Fibroblast of lung (primary cell): ENCODE measurements around the gene TSGA10IP. TPM values are rescaled to one million over a fixed set of nuclear protein-coding genes. Genes with fewer than 3 reads are reported as not detected.

Experiments
- DNase-seq, 2 donors: peaks; one replicate each; pipeline versions ENCODE4 v3.0.0 to v3.0.0-alpha.2; 2010; ENCODE audit warnings: low read depth in 2 of 2
- H2AFZ ChIP-seq: 2 replicates; pipeline ENCODE4 v1.5.1; 2012; ENCODE audit warnings: low read length, control low read depth, inconsistent platforms
- H3K27ac ChIP-seq: 2 replicates; pipeline ENCODE4 v1.5.1; 2011; ENCODE audit warnings: low read length, control low read depth; ENCODE audit not compliant: insufficient read depth
- H3K27me3 ChIP-seq: 2 replicates; pipeline ENCODE4 v1.5.1; 2011; ENCODE audit warnings: mild to moderate bottlenecking, low read length; ENCODE audit not compliant: control insufficient read depth, insufficient read depth
- H3K36me3 ChIP-seq: 2 replicates; pipeline ENCODE4 v1.5.1; 2011; ENCODE audit warnings: low read length; ENCODE audit not compliant: control insufficient read depth, insufficient read depth
- H3K4me1 ChIP-seq: 2 replicates; pipeline ENCODE4 v1.5.1; 2011; ENCODE audit warnings: low read length; ENCODE audit not compliant: control insufficient read depth, insufficient read depth; ENCODE audit errors: extremely low read depth
- H3K4me2 ChIP-seq: 2 replicates; pipeline ENCODE4 v1.5.1; 2011; ENCODE audit warnings: low read length, control low read depth; ENCODE audit not compliant: insufficient read depth; ENCODE audit errors: extremely low read depth
- H3K4me3 ChIP-seq, 4 experiments: fragments of 200-600 bp in 1 of 4; sonication (generic) in 1 of 4; replicated peaks in 1 of 4; 2 replicates each; pipeline ENCODE4 v1.5.1; 2011 to 2016; ENCODE audit warnings: low read length in 4 of 4, low read depth in 3 of 4, mild to moderate bottlenecking in 3 of 4, control low read depth in 2 of 4, inconsistent platforms in 1 of 4, mixed read lengths in 1 of 4; ENCODE audit not compliant: insufficient read depth in 1 of 4; ENCODE audit errors: control extremely low read depth in 1 of 4
- H3K79me2 ChIP-seq: 2 replicates; pipeline ENCODE4 v1.5.1; 2012; ENCODE audit warnings: mild to moderate bottlenecking, low read length, inconsistent platforms; ENCODE audit not compliant: control insufficient read depth, insufficient read depth
- H3K9ac ChIP-seq: 2 replicates; pipeline ENCODE4 v1.5.1; 2011; ENCODE audit warnings: mild to moderate bottlenecking, low read length, control low read depth; ENCODE audit not compliant: insufficient read depth
- H3K9me3 ChIP-seq: 2 replicates; pipeline ENCODE4 v1.5.1; 2012; ENCODE audit warnings: low read depth, low read length; ENCODE audit not compliant: control insufficient read depth, insufficient read depth
- H4K20me1 ChIP-seq: 2 replicates; pipeline ENCODE4 v1.5.1; 2011; ENCODE audit warnings: low read length; ENCODE audit not compliant: control insufficient read depth, insufficient read depth; ENCODE audit errors: extremely low read depth
- EZH2 ChIP-seq: IDR thresholded peaks from 2 replicates; pipeline ENCODE4 v1.5.1; 2012; ENCODE audit warnings: low read length, control low read depth, mild to moderate bottlenecking; ENCODE audit errors: missing control alignments
- polyA plus RNA-seq, 2 donors: library from polyadenylated mRNA; depleted of rRNA in 1 of 2; stranded (reverse) in 1 of 2; unstranded in 1 of 2; fragments of >200 nt; gene quantifications; 2 replicates each; pipeline ENCODE4 v1.2.1, GENCODE V29; 2011 to 2012; ENCODE audit warnings: missing spikeins in 1 of 2
- total RNA-seq: library from RNA; depleted of rRNA; stranded (reverse); fragments of >200 nt; gene quantifications from 2 replicates; pipeline ENCODE4 v1.2.1, GENCODE V29; 2014
- TF ChIP-seq, protein P1 (sequence below), 2 donors: IDR thresholded peaks in 1 of 2; conservative IDR thresholded peaks in 1 of 2; 1 replicate in 1 of 2; 2 replicates in 1 of 2; pipeline ENCODE4 v1.5.1; 2011 to 2012; ENCODE audit warnings: low read length in 2 of 2, control low read depth in 1 of 2, inconsistent platforms in 1 of 2, low read depth in 1 of 2, mild to moderate bottlenecking in 1 of 2

The TSGA10IP gene
- total and polyA plus RNA-seq, 2 donors (not counting 1 experiment from before 2014, with no cell fraction given), result 0.17 TPM; not detected in 1

DNA sequence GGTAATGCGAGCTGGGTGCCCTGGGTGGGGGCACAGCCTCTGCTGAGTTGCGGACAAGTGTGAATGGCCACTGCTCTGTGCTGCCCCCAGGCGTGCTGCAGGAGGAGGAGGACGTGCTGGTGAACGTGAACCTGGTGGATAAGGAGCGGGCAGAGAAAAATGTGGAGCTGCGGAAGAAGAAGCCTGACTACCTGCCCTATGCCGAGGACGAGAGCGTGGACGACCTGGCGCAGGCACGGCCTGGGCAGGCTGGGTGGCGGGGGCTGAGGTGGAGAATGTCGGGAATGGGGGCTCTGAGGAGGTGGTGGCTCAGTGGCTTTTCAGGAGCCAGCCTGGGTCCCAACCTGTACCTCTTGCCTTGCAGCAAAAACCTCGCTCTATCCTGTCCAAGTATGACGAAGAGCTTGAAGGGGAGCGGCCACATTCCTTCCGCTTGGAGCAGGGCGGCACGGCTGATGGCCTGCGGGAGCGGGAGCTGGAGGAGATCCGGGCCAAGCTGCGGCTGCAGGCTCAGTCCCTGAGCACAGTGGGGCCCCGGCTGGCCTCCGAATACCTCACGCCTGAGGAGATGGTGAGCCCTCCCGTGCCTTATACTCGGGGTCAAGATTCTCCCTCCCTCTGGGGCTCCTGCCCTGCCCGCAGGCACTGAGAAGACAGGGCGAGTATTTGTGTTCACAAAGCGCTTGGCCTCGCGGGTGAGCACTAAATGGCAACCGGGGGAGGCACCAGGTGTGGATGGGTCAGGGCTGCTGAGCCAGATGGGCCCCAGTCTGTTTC is 20.9 kb downstream of the TSGA10IP start:
- TF ChIP-seq EZH2, result no peak
- TF ChIP-seq, protein P1, sequence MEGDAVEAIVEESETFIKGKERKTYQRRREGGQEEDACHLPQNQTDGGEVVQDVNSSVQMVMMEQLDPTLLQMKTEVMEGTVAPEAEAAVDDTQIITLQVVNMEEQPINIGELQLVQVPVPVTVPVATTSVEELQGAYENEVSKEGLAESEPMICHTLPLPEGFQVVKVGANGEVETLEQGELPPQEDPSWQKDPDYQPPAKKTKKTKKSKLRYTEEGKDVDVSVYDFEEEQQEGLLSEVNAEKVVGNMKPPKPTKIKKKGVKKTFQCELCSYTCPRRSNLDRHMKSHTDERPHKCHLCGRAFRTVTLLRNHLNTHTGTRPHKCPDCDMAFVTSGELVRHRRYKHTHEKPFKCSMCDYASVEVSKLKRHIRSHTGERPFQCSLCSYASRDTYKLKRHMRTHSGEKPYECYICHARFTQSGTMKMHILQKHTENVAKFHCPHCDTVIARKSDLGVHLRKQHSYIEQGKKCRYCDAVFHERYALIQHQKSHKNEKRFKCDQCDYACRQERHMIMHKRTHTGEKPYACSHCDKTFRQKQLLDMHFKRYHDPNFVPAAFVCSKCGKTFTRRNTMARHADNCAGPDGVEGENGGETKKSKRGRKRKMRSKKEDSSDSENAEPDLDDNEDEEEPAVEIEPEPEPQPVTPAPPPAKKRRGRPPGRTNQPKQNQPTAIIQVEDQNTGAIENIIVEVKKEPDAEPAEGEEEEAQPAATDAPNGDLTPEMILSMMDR (conservative IDR thresholded peaks at IDR 0.05 in 1 of 2, IDR thresholded peaks at IDR 0.05 in 1 of 2; ENCODE audit: low read depth in 1 of 2, low read length in 2 of 2), result no peak
- Histone ChIP-seq H2AFZ (no peak overlapping the region), H3K27ac (no peak overlapping the region), H3K4me3 (no peak overlapping the region), H3K36me3 (peaks cover 36% of the 10 kb centered on the region), H3K79me2 (peaks cover 36% of the 10 kb centered on the region), H3K9ac (no peak overlapping the region), H3K27me3 (no peaks in the 10 kb centered on the region), H3K4me1 (peaks cover 7% of the 10 kb centered on the region), H3K9me3 (no peaks in the 10 kb centered on the region), H4K20me1 (no peaks in the 10 kb centered on the region), H3K4me2 (no peak overlapping the region)
- DNase-seq, result no peak

DNA sequence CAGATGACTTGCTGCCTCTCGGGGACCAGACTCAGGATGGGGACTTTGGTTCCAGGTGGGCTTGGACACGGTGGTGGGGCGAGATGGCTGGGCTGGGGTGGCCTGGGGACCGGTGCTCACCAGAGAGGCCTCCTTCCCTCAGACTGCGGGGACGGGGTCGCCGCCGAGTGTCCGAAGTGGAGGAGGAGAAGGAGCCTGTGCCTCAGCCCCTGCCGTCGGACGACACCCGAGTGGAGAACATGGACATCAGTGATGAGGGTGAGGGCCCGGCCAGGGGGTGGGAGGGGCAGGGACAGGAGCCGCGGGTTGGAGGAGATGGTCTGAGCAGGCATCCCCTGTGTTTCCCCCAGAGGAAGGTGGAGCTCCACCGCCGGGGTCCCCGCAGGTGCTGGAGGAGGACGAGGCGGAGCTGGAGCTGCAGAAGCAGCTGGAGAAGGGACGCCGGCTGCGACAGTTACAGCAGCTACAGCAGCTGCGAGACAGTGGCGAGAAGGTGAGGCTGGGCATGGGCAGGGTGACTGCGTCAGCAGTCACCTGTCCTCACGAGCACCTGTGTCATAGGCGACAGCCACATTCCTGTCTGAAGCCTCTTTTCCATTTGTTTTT is 22.2 kb downstream of the TSGA10IP start:
- no peaks in the 10 kb centered on the region for H3K9me3 ChIP-seq
- no peaks in the 10 kb centered on the region for H4K20me1 ChIP-seq
- peaks cover 7% of the 10 kb centered on the region for H3K4me1 ChIP-seq
- DNase-seq, result no peak
- no peak overlapping the region for H3K4me2 ChIP-seq
- H3K27ac ChIP-seq, result no peak overlapping the region
- H3K79me2 ChIP-seq, result peaks cover 28% of the 10 kb centered on the region
- H2AFZ ChIP-seq, result no peak overlapping the region
- TF ChIP-seq, protein P1 (conservative IDR thresholded peaks at IDR 0.05 in 1 of 2, IDR thresholded peaks at IDR 0.05 in 1 of 2; ENCODE audit: low read depth in 1 of 2, low read length in 2 of 2), result no peak
- TF ChIP-seq EZH2, result no peak
- H3K27me3 ChIP-seq, result no peaks in the 10 kb centered on the region
- H3K36me3 ChIP-seq, result peaks cover 36% of the 10 kb centered on the region
- H3K9ac ChIP-seq, result no peak overlapping the region
- no peak overlapping the region for H3K4me3 ChIP-seq

DNA sequence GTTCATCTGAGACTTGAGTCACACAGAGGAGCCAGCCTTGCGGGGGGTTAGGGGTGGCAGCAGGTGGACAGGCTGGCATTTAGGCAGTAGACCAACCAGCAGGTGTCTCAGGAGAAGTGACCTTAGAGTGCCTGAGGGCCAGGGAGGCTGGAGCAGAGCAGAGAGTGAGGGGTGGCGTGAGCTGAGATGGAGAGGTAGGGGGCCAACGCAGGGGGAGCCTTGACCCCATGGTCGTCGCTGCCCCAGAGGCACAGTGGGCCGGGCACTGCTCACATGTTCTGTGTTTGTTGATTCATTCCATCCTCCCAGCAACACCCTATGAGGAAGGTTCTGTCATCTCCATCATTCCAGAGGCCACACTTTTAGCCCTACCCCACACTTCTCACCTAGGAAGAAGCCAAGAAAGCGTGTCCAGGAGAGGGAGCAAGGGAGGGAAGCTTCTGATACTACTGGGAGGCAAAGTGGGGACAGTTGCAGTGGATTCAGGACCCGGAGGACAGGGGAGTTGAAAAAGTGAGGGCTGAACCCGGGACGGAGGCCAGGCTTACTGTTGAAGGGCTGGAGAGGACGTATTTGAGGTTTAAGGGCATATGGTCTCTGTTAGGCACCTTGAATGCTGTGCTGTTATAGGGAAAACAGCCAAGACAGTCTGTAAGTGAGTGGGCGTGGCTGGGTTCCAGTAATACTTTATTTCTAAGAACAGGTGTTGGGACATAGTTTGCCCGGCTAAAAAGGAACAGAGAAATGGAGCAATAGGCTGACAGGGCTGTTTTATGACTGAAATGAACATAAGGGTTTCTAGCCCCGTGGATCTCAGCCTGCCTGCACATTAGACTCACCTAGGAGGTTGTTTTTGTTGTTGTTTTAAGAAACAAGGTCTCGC is 23.6 kb downstream of the TSGA10IP start:
- H2AFZ ChIP-seq, result no peak overlapping the region
- DNase-seq, result no peak
- TF ChIP-seq EZH2, result no peak
- no peak overlapping the region for H3K27ac ChIP-seq
- H3K36me3 ChIP-seq, result peaks cover 38% of the 10 kb centered on the region
- no peaks in the 10 kb centered on the region for H3K27me3 ChIP-seq
- H3K4me2 ChIP-seq, result no peak overlapping the region
- peaks cover 4% of the 10 kb centered on the region for H3K4me1 ChIP-seq
- H3K79me2 ChIP-seq, result peaks cover 14% of the 10 kb centered on the region
- H3K4me3 ChIP-seq, result no peak overlapping the region
- H3K9ac ChIP-seq, result no peak overlapping the region
- no peaks in the 10 kb centered on the region for H3K9me3 ChIP-seq
- H4K20me1 ChIP-seq, result no peaks in the 10 kb centered on the region
